GM19463 (cell line): ENCODE measurements around the gene MIB1.
"Not testable (repeated sequence)": the region's sequence is repeated elsewhere in the genome, so short reads cannot be mapped to it uniquely, and the experiment has no call there.

Source experiments
- ATAC-seq: cut with Tn5 transposase; IDR thresholded peaks from one replicate; pipeline ENCODE4 v1.9.1; 2021; ENCODE audit warnings: mild to moderate bottlenecking, moderate library complexity; ENCODE audit not compliant: unreplicated experiment

The MIB1 gene

GRCh38 chr18:21743166-21743832 is 2.7 kb downstream of the MIB1 start:
- ATAC-seq, result no peak

GRCh38 chr18:21745231-21745630 is 4.6 kb downstream of the MIB1 start:
- ATAC-seq, result no peak

GRCh38 chr18:21747268-21747667 is 6.7 kb downstream of the MIB1 start:
- ATAC-seq, result no peak

GRCh38 chr18:21747764-21748693 is 7.4 kb downstream of the MIB1 start:
- ATAC-seq, result no peak

GRCh38 chr18:21757833-21758232 is 17.2 kb downstream of the MIB1 start:
- no peak for ATAC-seq

GRCh38 chr18:21759836-21760235 is 19.2 kb downstream of the MIB1 start:
- no peak for ATAC-seq

- ATAC-seq, result no peak
These were observed 19.7 kb downstream of the MIB1 start for GRCh38 chr18:21760321-21760720.

- no peak for ATAC-seq
These were observed 21.0 kb downstream of the MIB1 start for GRCh38 chr18:21761471-21762115.

- ATAC-seq, result no peak
These were observed 21.7 kb downstream of the MIB1 start for GRCh38 chr18:21762181-21762772.

GRCh38 chr18:21763846-21764646 is 23.5 kb downstream of the MIB1 start:
- ATAC-seq, result peak; percentile 44

GRCh38 chr18:21769206-21769605 is 28.6 kb downstream of the MIB1 start:
- ATAC-seq, result no peak

GRCh38 chr18:21774722-21775121 is 34.1 kb downstream of the MIB1 start:
- ATAC-seq, result no peak

- ATAC-seq, result peak; percentile 66
These were observed 37.2 kb downstream of the MIB1 start for GRCh38 chr18:21777814-21778213.

GRCh38 chr18:21786526-21786925 is 45.9 kb downstream of the MIB1 start:
- no peak for ATAC-seq

GRCh38 chr18:21796089-21796488 is 55.5 kb downstream of the MIB1 start:
- ATAC-seq, result not testable (repeated sequence)

GRCh38 chr18:21798126-21798525 is 57.5 kb downstream of the MIB1 start:
- no peak for ATAC-seq

GRCh38 chr18:21799721-21800120 is 59.1 kb downstream of the MIB1 start:
- ATAC-seq, result no peak

- ATAC-seq, result no peak
These were observed 62.9 kb downstream of the MIB1 start for GRCh38 chr18:21803495-21803894.

GRCh38 chr18:21805771-21806366 is 65.3 kb downstream of the MIB1 start:
- no peak for ATAC-seq

GRCh38 chr18:21808185-21808584 is 67.6 kb downstream of the MIB1 start:
- ATAC-seq, result no peak
